WERI-Rb-1 (cell line): Measurements from ENCODE around the gene PBX3.
A peak's percentile ranks its signal among the peaks of the same experiment; 100 is the strongest.

ENCODE experiments used
- DNase-seq: peaks from one replicate; pipeline ENCODE4 v3.0.0-alpha.2; 2020
- H3K27ac ChIP-seq: fragments of 250-450 bp; sonication (Bioruptor Pico); 2 replicates; pipeline ENCODE4 v1.5.1; 2020; ENCODE audit warnings: mild to moderate bottlenecking, moderate library complexity
- H3K27me3 ChIP-seq: fragments of 250-450 bp; sonication (Bioruptor Pico); 2 replicates; pipeline ENCODE4 v1.5.1; 2021; ENCODE audit warnings: mild to moderate bottlenecking, low read depth, moderate library complexity; ENCODE audit not compliant: insufficient read depth, severe bottlenecking
- H3K36me3 ChIP-seq: fragments of 250-450 bp; sonication (Bioruptor Pico); 2 replicates; pipeline ENCODE4 v1.5.1; 2020; ENCODE audit warnings: mild to moderate bottlenecking, moderate library complexity
- H3K4me3 ChIP-seq: 2 replicates; pipeline ENCODE4 v1.5.1; 2011; ENCODE audit warnings: low read depth, mild to moderate bottlenecking, control low read depth, low read length
- H3K9me3 ChIP-seq: fragments of 250-450 bp; sonication (Bioruptor Pico); 2 replicates; pipeline ENCODE4 v1.5.1; 2021; ENCODE audit warnings: mild to moderate bottlenecking, moderate library complexity; ENCODE audit not compliant: severe bottlenecking
- CTCF ChIP-seq: IDR thresholded peaks from 2 replicates; pipeline ENCODE4 v1.5.1; 2011; ENCODE audit warnings: low read depth, mild to moderate bottlenecking, control low read depth, inconsistent platforms, low read length

Gene PBX3

DNA sequence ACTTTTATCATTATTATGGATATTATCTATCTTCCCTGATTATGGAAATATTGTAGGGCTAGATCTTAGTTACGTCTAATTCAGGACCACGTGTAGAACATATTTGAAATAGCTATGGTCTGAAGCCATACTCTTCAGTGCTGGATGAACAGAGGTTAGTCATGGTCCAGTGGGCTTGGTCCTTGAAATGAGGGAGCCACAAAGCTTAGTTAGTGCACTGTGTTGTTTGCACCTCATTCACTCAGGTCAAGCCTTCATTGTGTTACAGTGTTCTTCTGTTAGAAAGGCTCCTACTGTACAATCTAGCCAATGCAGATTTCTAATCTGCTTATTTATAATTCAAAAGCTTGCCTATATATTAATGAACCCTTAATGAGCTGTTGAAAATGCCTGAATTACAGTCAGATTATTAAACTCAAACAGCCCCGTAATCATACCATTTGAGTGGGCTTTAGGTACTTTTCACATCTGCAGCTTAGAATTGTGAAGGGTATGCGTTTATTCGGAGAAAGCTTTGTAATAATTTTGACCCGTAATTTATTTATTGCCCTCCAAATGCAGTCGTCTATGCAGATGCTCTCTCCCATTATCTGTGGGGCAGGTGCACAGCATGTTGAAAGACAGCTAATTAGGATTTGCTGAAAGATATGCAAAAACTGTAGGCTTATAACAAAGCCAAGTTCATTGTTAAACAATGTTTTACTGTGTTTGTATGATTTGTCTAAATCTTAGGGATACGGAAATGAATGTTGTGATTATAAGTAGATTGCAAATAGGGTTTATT lies 164.9 kb downstream of the PBX3 start:
- DNase-seq = peak; percentile 22
- no peak overlapping the region for H3K27ac ChIP-seq
- H3K9me3 ChIP-seq = no peaks in the 10 kb centered on the region
- H3K36me3 ChIP-seq = peaks cover 3% of the 10 kb centered on the region
- no peaks in the 10 kb centered on the region for H3K27me3 ChIP-seq
- H3K4me3 ChIP-seq = no peak overlapping the region
- no peak for TF ChIP-seq CTCF

DNA sequence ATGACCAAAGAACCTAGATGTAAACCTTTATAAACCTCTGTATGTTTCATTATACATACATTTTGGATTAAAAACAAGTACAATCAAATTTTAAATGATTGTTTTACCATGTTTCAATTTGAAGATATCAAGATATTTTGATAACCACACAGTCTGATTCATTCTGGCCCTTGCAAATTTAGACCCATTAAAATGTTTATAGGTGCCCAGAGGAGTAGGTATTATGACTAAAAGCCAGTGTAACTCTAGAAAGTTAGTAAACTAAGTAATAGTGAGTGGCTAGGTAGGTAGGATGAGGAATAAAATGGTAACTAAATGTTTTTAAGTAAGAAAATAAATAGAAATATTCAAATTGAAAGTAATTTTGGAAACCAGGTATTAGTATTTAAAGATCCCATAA lies 165.5 kb downstream of the PBX3 start:
- H3K27ac ChIP-seq = no peak overlapping the region
- TF ChIP-seq CTCF = no peak
- no peaks in the 10 kb centered on the region for H3K9me3 ChIP-seq
- no peak overlapping the region for H3K4me3 ChIP-seq
- DNase-seq = no peak
- H3K36me3 ChIP-seq = peaks cover 4% of the 10 kb centered on the region
- no peaks in the 10 kb centered on the region for H3K27me3 ChIP-seq

- no peaks in the 10 kb centered on the region for H3K27me3 ChIP-seq
- H3K4me3 ChIP-seq = no peak overlapping the region
- no peak for TF ChIP-seq CTCF
- no peaks in the 10 kb centered on the region for H3K9me3 ChIP-seq
- no peak overlapping the region for H3K27ac ChIP-seq
- no peak for DNase-seq
- H3K36me3 ChIP-seq = peaks cover 4% of the 10 kb centered on the region
Observed at GRCh38 chr9:125913551-125913950, 166.4 kb downstream of the PBX3 start.

GRCh38 chr9:125914411-125914810 lies 167.2 kb downstream of the PBX3 start:
- Histone ChIP-seq H3K36me3 (peaks cover 4% of the 10 kb centered on the region), H3K9me3 (no peaks in the 10 kb centered on the region), H3K4me3 (no peak overlapping the region), H3K27ac (no peak overlapping the region), H3K27me3 (no peaks in the 10 kb centered on the region)
- no peak for DNase-seq
- TF ChIP-seq CTCF = no peak

- Histone ChIP-seq H3K27me3 (no peaks in the 10 kb centered on the region), H3K4me3 (no peak overlapping the region), H3K27ac (no peak overlapping the region), H3K36me3 (peaks cover 4% of the 10 kb centered on the region), H3K9me3 (no peaks in the 10 kb centered on the region)
- no peak for DNase-seq
- TF ChIP-seq CTCF = no peak
Observed at GRCh38 chr9:125915606-125916005, 168.4 kb downstream of the PBX3 start.

DNA sequence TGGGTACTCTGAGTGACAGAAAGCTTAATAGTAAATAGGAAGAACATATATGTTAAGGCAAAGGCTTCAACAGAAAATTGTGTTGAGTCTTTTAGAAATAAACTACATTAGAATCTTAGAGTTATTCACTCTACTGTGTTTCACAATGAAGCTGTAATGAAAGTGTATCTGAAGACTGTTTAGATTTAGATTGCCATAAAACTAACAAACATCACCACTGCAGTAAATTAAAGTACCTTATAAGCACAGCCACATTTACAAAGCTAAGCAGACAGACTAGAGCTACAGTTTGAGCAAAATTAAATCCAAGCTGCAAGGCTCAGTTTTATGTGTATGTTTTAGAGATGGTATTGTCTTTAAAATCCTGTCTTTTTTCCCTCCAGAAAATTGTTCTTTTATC lies 172.4 kb downstream of the PBX3 start:
- no peak for DNase-seq
- Histone ChIP-seq H3K27ac (no peak overlapping the region), H3K9me3 (no peaks in the 10 kb centered on the region), H3K4me3 (no peak overlapping the region), H3K27me3 (no peaks in the 10 kb centered on the region), H3K36me3 (peaks cover 4% of the 10 kb centered on the region)
- TF ChIP-seq CTCF = no peak
